HG02610 (cell line): Measurements from ENCODE around the gene SBF2.
"Not testable (repeated sequence)": the region's sequence is repeated elsewhere in the genome, so short reads cannot be mapped to it uniquely, and the experiment has no call there.

ENCODE experiments used
- ATAC-seq: cut with Tn5 transposase; IDR thresholded peaks from one replicate; pipeline ENCODE4 v1.9.1; 2021; ENCODE audit warnings: mild to moderate bottlenecking, moderate library complexity; ENCODE audit not compliant: unreplicated experiment

SBF2 gene

DNA sequence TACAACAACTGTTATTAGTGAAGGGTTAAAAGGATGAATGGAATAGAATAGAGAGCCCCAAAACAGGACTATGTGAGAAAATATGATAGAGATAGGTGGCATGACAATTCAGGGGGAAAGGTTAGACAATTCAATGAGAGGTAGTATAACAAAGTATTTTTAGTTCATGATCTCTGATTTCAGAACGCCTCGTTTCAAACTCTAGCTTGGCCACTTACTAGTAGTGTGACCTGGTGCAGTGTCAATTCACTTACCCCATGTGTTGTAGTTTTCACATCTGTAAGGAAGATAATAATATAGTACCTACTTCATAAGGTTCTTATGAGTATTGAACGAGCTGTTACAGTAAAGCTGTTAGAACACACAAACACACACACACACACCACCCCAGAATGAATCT is 322.1 kb downstream of the SBF2 start:
- no peak for ATAC-seq

DNA sequence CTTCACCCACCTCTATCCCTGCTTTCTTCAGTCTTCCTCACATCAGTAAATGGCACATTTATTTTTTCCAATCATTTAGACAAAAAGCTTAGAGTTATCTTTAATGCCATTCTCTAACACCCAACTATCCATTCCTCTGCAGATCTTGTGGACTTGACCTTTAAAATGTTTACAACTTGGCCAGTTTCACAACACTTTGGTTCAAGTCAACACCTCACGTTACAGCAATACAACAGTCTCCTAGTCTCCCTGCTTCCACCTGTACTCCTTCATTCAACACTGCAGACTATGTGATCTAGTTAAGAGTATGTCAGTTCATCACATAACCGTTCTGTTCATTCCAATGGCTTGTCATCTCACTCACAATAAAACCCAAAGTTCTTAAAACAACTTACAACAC is 325.0 kb downstream of the SBF2 start:
- no peak for ATAC-seq

DNA sequence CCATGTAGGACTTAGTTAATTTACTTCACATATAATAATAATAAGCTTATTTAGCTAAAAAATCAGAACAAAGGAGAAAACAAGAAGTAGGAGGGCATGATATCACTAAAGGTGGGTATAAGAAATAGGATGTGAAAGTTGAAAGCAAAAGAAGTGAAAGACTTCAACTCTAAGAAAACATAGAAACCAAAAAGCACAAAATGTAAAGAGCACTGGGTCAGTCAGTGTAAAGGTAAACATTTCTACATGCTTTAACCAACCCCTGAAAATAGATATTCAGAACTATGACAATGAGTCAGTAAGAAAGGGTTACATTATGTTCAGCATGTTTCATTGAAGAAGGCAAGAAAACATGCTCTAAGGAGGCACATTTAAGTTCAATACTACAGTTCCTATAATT is 331.3 kb downstream of the SBF2 start:
- ATAC-seq = peak; percentile 69

- no peak for ATAC-seq
These were observed 336.9 kb downstream of the SBF2 start for GRCh38 chr11:9957072-9957471.

GRCh38 chr11:9956483-9956882 is 337.5 kb downstream of the SBF2 start:
- ATAC-seq = no peak

- ATAC-seq = no peak
These were observed 338.6 kb downstream of the SBF2 start for GRCh38 chr11:9955391-9955790.

DNA sequence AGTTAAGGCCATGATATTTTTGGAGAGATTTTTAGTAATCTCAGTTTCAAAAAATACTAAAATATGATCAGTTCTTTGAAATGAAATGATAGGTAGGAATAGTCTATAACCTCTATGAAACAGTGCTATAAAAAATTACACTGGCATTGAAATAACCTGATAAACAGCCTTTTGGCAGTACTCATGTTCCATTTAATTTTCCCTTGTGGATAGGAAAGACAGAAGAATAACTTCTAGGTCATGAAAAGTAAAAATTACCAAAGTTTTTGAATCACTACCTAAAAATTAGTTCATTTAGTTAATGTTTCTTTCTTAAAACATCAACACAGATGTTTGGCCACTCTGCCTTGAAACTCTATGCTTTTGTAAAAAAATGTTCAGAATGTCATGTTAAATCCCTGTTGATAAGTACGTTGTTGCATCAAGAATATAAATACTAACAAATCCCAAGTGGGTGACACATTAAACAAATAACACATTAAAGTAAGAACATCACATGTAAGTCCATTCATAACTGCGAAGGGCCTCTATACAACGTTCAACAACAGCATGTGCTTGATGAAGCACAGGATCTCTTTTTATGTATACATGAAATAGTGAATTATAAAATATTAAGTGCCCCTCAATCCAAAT is 339.9 kb downstream of the SBF2 start:
- no peak for ATAC-seq

DNA sequence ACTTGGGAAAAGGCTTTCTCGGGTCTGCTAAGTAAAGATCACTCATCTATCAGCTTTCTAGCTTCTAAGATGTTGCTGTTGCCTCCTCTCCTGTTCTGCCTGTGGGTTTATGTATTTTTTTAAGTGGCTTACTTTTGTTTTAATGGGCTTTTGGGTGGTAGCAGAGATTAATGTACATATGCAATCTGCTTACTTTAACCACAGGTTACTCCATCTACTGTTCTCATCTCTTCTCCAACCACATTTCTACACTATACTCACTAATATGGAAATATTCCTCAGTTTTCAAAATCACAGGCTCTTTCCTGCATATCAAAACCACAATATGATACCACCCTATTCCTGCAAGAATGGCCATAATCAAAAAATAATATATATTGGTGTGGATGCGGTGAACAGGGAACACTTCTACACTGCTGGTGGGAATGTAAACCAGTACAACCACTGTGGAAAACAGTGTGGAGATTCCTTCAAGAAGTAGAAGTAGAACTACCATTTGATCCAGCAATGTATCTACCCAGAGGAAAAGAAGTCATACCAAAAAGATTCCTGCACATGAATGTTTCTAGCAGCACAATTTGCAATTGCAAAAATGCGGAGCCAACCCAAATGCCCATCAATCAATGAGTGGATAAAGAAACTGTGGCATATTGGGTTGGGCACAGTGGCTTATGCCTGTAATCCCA is 341.4 kb downstream of the SBF2 start:
- ATAC-seq = no peak

DNA sequence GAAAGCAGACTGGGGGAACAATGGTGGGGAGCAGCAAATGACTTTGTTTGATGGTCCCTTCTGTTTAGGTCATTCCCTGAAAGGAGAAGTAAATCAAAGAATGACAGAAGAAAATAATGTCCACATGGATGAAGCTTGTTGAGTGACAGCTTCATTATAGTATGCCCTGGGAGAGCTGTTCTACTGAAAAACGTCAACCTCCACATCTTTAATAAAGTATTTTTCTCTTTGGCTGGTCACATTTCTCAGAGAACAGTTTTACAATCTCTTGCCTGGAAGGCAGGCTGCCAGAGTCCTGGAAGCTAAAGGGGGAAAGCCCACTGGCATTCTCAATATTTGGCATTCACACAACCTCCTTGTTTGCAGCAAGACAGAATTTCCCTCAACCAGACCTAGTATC is 342.2 kb downstream of the SBF2 start:
- no peak for ATAC-seq

DNA sequence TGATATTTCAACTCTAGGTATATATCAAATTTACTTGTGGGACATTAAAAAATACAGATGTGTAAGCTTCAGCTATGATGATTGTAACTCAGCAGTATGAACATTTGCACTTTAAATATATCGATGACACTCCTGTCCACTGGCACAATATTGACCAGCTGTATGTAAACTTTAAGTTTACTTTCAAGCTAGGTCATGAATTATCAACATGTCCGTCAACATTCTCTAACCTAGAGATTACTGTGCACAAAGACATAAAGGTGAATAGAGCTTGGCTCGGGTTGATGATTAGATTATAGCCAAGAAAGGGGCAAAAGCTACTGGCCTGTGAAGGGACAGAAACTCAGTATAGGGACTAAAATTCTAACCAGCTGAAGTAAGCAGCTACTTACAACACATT is 343.6 kb downstream of the SBF2 start:
- ATAC-seq = no peak

DNA sequence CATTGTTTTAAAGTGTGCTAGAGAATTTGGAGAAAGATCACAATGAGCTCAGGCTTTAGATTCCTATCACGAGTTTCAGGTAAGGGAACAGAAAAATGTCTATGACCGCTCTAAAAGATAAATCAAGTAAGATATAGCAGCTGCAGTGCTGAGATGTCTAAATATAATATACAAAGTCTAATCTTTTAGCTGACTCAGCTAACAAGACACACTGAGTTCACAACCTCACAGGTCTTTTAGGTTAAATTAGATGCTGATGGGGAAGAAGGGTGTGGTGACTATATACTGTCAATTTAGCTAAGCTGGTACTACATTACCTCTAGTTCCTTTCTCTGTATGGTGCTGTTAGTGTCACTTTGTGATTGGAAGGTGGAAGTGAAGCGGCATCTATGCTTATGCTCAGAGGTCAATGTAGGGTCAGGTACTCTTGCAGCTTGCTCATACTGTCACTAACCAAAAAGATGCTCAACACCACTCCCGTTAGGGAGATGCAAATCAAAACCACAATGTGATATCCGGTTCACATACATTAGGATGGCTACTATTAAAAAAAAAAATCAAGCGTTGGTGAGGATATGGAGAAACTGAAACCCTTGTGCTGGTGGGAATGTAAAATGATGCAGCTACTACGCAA is 346.7 kb downstream of the SBF2 start:
- no peak for ATAC-seq

GRCh38 chr11:9945680-9946079 is 348.3 kb downstream of the SBF2 start:
- ATAC-seq = not testable (repeated sequence)

GRCh38 chr11:9943386-9944110 is 350.5 kb downstream of the SBF2 start:
- ATAC-seq = no peak

GRCh38 chr11:9941991-9942390 is 352.0 kb downstream of the SBF2 start:
- no peak for ATAC-seq

GRCh38 chr11:9939150-9939549 is 354.9 kb downstream of the SBF2 start:
- not testable (repeated sequence) for ATAC-seq

DNA sequence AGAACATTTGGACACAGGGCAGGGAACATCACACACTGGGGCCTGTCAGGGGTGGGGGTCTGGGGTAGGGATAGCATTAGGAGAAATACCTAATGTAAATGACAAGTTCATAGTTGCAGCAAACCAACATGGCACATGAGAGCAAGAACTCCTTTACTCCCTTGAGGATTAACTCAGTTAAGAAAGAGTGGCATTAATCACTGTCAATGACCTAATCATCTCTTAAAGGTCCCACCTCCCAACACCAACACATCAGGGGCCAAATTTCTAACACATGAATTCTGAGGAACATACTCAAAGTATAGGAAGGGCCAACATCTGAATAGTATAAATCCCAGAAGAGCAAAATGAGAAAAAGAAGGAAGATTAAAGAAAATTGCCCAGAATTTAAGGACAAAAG is 357.3 kb downstream of the SBF2 start:
- no peak for ATAC-seq

- not testable (repeated sequence) for ATAC-seq
These were observed 361.2 kb downstream of the SBF2 start for GRCh38 chr11:9932843-9933242.

GRCh38 chr11:9930562-9931331 is 363.3 kb downstream of the SBF2 start:
- ATAC-seq = not testable (repeated sequence)

- ATAC-seq = no peak
These were observed 366.3 kb downstream of the SBF2 start for GRCh38 chr11:9927670-9928069.

- no peak for ATAC-seq
These were observed 370.7 kb downstream of the SBF2 start for GRCh38 chr11:9923280-9923679.

- ATAC-seq = no peak
These were observed 371.2 kb downstream of the SBF2 start for GRCh38 chr11:9922806-9923205.
